RWPE1 (cell line): ENCODE data around the gene TSPAN5.

Experiments used
- CTCF ChIA-PET: fragments of 350-600 bp; sonication (Branson Sonifier 250); formaldehyde crosslinking; extraction: SDS; loops from one replicate; lab custom pipeline; 2021; lab: Yijun Ruan, JAX
- POLR2A ChIA-PET: fragments of 400-600 bp; formaldehyde crosslinking; extraction: SDS; loops from one replicate; lab custom pipeline; 2020; ENCODE audit warnings: antibody characterized with exemption; ENCODE audit not compliant: low non-redundant PET; lab: Yijun Ruan, JAX
- DNase-seq: peaks from one replicate; pipeline ENCODE4 v3.0.0; 2012; ENCODE audit warnings: low spot score
- H3K27ac ChIP-seq: fragments of 450-650 bp; 2 replicates; pipeline ENCODE4 v1.5.1; 2017
- CTCF ChIP-seq: fragments of 450-650 bp; conservative IDR thresholded peaks from 2 replicates; pipeline ENCODE4 v1.5.1; 2017; ENCODE audit warnings: low read depth, mild to moderate bottlenecking

The TSPAN5 gene

GRCh38 chr4:98506462-98507132 is 151.8 kb downstream of the TSPAN5 start:
- POLR2A ChIA-PET = no interaction called here
- no peak for DNase-seq
- CTCF ChIA-PET = interaction anchor here (0.7 to 1.1 kb wide), 2 partner anchors 12 to 18 kb away, joined by 3 to 5 read pairs; no protein-coding TSS in a partner anchor

DNA sequence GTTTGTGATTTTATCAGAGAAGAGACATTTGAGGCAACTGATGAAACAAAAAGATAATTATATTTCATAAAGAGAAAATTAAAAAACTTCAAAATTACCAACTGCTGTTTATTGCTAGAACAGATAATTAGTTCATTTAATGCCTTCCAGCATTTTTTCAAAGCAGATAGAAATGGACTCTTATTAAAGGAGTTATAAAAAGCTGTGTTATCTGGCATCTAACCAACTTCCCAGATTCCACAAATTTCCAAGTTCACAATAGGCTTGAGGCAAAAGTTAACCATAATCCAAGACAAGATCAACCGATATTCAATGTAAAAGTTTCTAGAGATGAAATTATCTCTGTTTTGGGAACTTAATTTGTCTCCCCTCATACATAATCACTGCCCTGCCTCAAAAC is 152.4 kb downstream of the TSPAN5 start:
- ChIA-PET CTCF (no interaction called here), POLR2A (no interaction called here)
- TF ChIP-seq CTCF = no peak
- no peak overlapping the region for H3K27ac ChIP-seq
- no peak for DNase-seq

More at GRCh38 chr4:98506462-98507132, 151.8 kb downstream of the TSPAN5 start:
- no peak overlapping the region for H3K27ac ChIP-seq
- no peak for TF ChIP-seq CTCF

DNA sequence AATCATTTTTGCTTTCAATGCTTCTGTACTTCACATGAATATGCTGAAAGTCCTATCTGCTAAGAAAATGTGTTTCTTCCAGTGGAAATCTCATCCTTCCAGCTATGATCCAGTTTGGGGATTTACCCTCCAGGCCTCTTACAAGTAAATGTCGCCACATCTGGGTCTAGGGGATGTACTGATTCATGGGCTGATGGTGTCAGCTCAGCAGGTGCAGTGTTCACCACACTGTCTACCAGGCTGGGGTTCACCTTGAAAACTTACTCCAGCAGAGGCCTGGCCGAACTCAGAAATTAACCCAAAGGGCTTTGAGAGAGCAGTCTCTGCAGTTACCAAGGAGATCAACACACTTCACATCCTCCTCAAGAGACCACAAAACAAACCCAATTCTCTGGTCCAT is 154.3 kb downstream of the TSPAN5 start:
- TF ChIP-seq CTCF = no peak
- no peak for DNase-seq
- H3K27ac ChIP-seq = no peak overlapping the region
- CTCF ChIA-PET = no interaction called here
- POLR2A ChIA-PET = no interaction called here

DNA sequence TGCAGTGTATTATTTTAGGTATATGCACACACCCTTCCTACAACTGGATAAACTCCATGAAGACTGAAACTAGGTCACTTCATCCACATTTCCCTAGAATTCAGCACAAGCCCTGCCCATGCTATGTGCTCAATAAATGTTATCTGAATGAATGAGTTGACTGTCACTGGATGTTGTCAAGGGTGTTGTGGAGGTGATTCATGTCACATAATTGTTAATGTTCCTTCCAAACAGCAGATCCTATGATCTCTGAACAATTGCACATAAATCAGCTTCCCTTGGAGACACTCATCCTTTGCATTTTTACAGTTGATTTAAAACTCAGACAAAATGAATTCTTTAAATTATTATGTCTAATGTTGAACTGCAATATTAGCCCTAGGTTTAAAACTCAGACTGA is 154.7 kb downstream of the TSPAN5 start:
- DNase-seq = no peak
- H3K27ac ChIP-seq = no peak overlapping the region
- no peak for TF ChIP-seq CTCF
- ChIA-PET POLR2A (no interaction called here), CTCF (no interaction called here)

- no peak for DNase-seq
- POLR2A ChIA-PET = no interaction called here
- no peak overlapping the region for H3K27ac ChIP-seq
- TF ChIP-seq CTCF = no peak
- CTCF ChIA-PET = no interaction called here
These were observed 155.8 kb downstream of the TSPAN5 start for GRCh38 chr4:98502624-98503023.

DNA sequence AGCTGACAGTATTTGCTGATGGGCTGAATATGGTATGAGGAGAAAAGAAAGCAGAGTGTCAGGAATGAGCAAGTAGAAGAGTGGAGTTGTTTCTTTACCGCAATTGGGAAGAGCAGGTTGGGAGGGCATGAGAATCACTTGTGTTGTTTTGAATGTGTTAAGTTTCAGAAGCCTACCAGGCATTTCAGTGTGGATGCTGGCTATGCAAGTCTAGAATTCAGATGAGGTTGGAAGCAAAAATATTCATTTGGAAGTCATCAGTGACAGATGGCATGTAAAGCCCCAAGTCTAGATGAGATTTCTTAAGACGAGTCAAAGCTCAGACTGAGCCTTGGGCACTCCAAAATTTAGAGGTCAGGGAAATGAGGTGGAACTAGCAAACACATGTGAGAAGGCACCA is 156.4 kb downstream of the TSPAN5 start:
- POLR2A ChIA-PET = no interaction called here
- TF ChIP-seq CTCF = no peak

More for the DNA sequence above, 156.4 kb downstream of the TSPAN5 start:
- CTCF ChIA-PET = no interaction called here
- no peak overlapping the region for H3K27ac ChIP-seq
- DNase-seq = no peak
